C4-2B (cell line): ENCODE data around the gene FKBP10.

Source experiments
- CTCF ChIP-seq: fragments of 450-650 bp; conservative IDR thresholded peaks from 2 replicates; pipeline ENCODE4 v1.5.1; 2017; ENCODE audit warnings: mild to moderate bottlenecking
- ZFX ChIP-seq: fragments of 450-650 bp; IDR thresholded peaks from 2 replicates; pipeline ENCODE4 v1.6.1; 2017

GRCh38 chr17:41810659-41811548 is 1.9 kb upstream of the FKBP10 start:
- no peak for TF ChIP-seq CTCF
- no peak for TF ChIP-seq ZFX
